Upper lobe of right lung (tissue), 1 donor: ENCODE measurements around the gene ORM2. TPM values are rescaled to one million over a fixed set of nuclear protein-coding genes. Genes with fewer than 3 reads are reported as not detected.

ENCODE experiments used
- ATAC-seq: fragments of 200-7000 bp; cut with Tn5 transposase; one replicate; pipeline ENCODE4 v1.9.1; 2020; ENCODE audit warnings: mild to moderate bottlenecking, moderate library complexity
- DNase-seq: peaks from one replicate; pipeline ENCODE4 v3.0.0-alpha.2; 2020
- H3K27ac ChIP-seq: fragments of 200-600 bp; one replicate; pipeline ENCODE4 v1.8.0; 2022
- H3K27me3 ChIP-seq: fragments of 200-600 bp; one replicate; pipeline ENCODE4 v1.8.0; 2022; ENCODE audit warnings: mild to moderate bottlenecking
- H3K36me3 ChIP-seq: fragments of 200-600 bp; one replicate; pipeline ENCODE4 v1.8.0; 2022
- H3K4me1 ChIP-seq: fragments of 200-600 bp; one replicate; pipeline ENCODE4 v1.8.0; 2022
- H3K4me3 ChIP-seq: fragments of 200-600 bp; one replicate; pipeline ENCODE4 v1.8.0; 2022; ENCODE audit warnings: mild to moderate bottlenecking
- H3K9me3 ChIP-seq: fragments of 200-600 bp; one replicate; pipeline ENCODE4 v1.8.0; 2022
- intact Hi-C: fragments of 100-400 bp; cut with DNase I; formaldehyde crosslinking; loops from one replicate; pipeline ENCODE4 v1.11.0; 2022
- total RNA-seq: library from RNA; stranded (reverse); fragmentation: NEBNext Ultra II Directional; extraction: Animal tissue kit (Norgen Biotek cat#: 25700); gene quantifications from one replicate; pipeline ENCODE4 v1.2.1, GENCODE V29; 2021
- TF ChIP-seq, protein P1 (sequence below): fragments of 200-600 bp; IDR thresholded peaks from one replicate; pipeline ENCODE4 v1.8.0; 2022; ENCODE audit warnings: antibody characterized with exemption
- donor health status: DM: no; HTN: yes; CAD: no; lungs with severe emphysema.

ORM2 gene
- total RNA-seq, 1 donor from 2014 or later: 3.9 TPM

- intact Hi-C loops: no loop called here
Measured at GRCh38 chr9:114314881-114315722, 14.6 kb upstream of the ORM2 start.

GRCh38 chr9:114315723-114316363 lies 13.8 kb upstream of the ORM2 start:
- no peaks in the 10 kb centered on the region for H3K9me3 ChIP-seq
- H3K36me3 ChIP-seq: no peaks in the 10 kb centered on the region
- ATAC-seq: peak; percentile 67
- TF ChIP-seq, protein P1, sequence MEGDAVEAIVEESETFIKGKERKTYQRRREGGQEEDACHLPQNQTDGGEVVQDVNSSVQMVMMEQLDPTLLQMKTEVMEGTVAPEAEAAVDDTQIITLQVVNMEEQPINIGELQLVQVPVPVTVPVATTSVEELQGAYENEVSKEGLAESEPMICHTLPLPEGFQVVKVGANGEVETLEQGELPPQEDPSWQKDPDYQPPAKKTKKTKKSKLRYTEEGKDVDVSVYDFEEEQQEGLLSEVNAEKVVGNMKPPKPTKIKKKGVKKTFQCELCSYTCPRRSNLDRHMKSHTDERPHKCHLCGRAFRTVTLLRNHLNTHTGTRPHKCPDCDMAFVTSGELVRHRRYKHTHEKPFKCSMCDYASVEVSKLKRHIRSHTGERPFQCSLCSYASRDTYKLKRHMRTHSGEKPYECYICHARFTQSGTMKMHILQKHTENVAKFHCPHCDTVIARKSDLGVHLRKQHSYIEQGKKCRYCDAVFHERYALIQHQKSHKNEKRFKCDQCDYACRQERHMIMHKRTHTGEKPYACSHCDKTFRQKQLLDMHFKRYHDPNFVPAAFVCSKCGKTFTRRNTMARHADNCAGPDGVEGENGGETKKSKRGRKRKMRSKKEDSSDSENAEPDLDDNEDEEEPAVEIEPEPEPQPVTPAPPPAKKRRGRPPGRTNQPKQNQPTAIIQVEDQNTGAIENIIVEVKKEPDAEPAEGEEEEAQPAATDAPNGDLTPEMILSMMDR: no peak
- no peaks in the 10 kb centered on the region for H3K4me1 ChIP-seq
- DNase-seq: peak; percentile 55
- intact Hi-C loops: no loop called here
- no peak overlapping the region for H3K4me3 ChIP-seq
- no peaks in the 10 kb centered on the region for H3K27me3 ChIP-seq
- H3K27ac ChIP-seq: no peak overlapping the region

More at GRCh38 chr9:114314881-114315722, 14.6 kb upstream of the ORM2 start:
- DNase-seq: peak; percentile 71
- ATAC-seq: peak; percentile 62
- no peaks in the 10 kb centered on the region for H3K36me3 ChIP-seq
- no peak overlapping the region for H3K27ac ChIP-seq
- no peaks in the 10 kb centered on the region for H3K4me1 ChIP-seq
- no peaks in the 10 kb centered on the region for H3K9me3 ChIP-seq
- H3K27me3 ChIP-seq: no peaks in the 10 kb centered on the region
- H3K4me3 ChIP-seq: no peak overlapping the region
- TF ChIP-seq, protein P1: no peak

DNA sequence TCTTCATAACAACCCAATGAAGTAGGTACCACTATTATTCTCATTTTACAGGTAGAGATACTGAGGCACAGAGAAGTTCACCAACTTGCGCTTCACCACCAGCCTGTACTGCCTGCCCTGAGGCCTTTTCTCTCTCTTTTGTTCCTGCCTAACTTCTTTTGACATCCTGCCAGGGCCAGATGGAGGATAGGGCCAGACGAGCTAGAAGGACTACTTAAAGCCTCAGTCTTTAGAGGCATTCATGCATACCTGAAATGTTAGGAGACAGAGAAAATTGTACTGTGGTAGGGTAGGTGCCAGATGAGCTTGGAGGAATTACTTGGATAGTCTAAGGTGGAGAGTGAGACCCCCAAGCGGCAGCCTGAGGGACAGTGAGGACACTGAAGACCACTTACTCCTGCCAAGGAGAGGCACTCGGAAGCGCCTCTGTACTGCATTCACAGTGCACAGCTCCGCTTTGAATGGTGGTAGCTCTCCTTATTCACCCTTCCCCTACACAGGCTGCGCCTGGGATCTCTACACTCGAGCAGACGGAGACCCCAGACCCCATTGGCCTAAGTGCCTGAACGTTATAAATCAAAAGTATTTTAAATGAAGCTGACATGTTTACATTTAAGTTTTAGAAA lies 13.0 kb upstream of the ORM2 start:
- no peaks in the 10 kb centered on the region for H3K9me3 ChIP-seq
- H3K27me3 ChIP-seq: no peaks in the 10 kb centered on the region
- no peak for ATAC-seq
- no peak overlapping the region for H3K27ac ChIP-seq
- TF ChIP-seq, protein P1: no peak
- no peak overlapping the region for H3K4me3 ChIP-seq
- no peaks in the 10 kb centered on the region for H3K36me3 ChIP-seq
- peak; percentile 33 for DNase-seq
- no peaks in the 10 kb centered on the region for H3K4me1 ChIP-seq
- intact Hi-C loops: no loop called here

GRCh38 chr9:114317665-114318357 lies 11.9 kb upstream of the ORM2 start:
- ATAC-seq (peak; percentile 24), DNase-seq (peak; percentile 23)
- Histone ChIP-seq H3K4me1 (no peaks in the 10 kb centered on the region), H3K27me3 (no peaks in the 10 kb centered on the region), H3K4me3 (no peak overlapping the region), H3K36me3 (no peaks in the 10 kb centered on the region), H3K27ac (no peak overlapping the region), H3K9me3 (no peaks in the 10 kb centered on the region)
- TF ChIP-seq, protein P1: no peak
- intact Hi-C loops: no loop called here

DNA sequence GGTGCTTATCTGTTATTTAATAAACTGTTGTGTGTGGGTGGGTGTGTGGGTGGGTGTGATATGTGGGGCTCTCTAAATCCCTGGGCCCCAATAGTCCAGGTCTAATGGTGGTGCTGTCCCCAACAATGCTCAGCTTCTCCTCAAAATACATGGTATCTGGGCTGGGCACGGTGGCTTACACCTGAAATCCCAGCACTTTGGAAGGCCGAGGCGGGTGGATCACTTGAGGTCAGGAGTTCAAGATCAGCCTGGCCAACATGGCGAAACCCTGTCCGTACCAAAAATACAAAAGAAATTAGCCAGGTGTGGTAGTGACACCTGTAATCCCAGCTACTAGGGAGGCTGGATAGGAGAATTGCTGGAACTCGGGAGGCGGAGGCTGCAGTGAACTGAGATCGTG lies 11.3 kb upstream of the ORM2 start:
- peak; percentile 40 for DNase-seq
- intact Hi-C loops: no loop called here
- no peaks in the 10 kb centered on the region for H3K27me3 ChIP-seq

More for the DNA sequence above, 11.3 kb upstream of the ORM2 start:
- Histone ChIP-seq H3K27ac (no peak overlapping the region), H3K4me3 (no peak overlapping the region), H3K9me3 (no peaks in the 10 kb centered on the region), H3K36me3 (no peaks in the 10 kb centered on the region), H3K4me1 (no peaks in the 10 kb centered on the region)
- TF ChIP-seq, protein P1: no peak
- no peak for ATAC-seq
